H1 (cell line): ENCODE data around the gene SEMA3F. TPM values are rescaled to one million over a fixed set of nuclear protein-coding genes. Genes with fewer than 3 reads are reported as not detected.

Experiments used
- BACH1 ChIP-seq: IDR thresholded peaks from 2 replicates; pipeline ENCODE4 v1.6.1; 2012; ENCODE audit warnings: low read length, improper control_type of control experiment
- EGR1 ChIP-seq: IDR thresholded peaks from 2 replicates; pipeline ENCODE4 v1.6.1; 2011; ENCODE audit warnings: low read depth, low read length, borderline replicate concordance
- EP300 ChIP-seq, 2 experiments: IDR thresholded peaks; 1 replicate in 1 of 2; 2 replicates in 1 of 2; pipeline ENCODE4 v1.6.1; 2011 to 2012; ENCODE audit warnings: low read depth in 2 of 2, low read length in 2 of 2, mild to moderate bottlenecking in 2 of 2, borderline replicate concordance in 1 of 2, inconsistent platforms in 1 of 2, moderate library complexity in 1 of 2
- EZH2 ChIP-seq: fragments of 200-600 bp; sonication (generic); IDR thresholded peaks from 2 replicates; pipeline ENCODE4 v1.7.1; 2012; ENCODE audit warnings: low read depth, mild to moderate bottlenecking, moderate library complexity, low read length, inconsistent platforms; ENCODE audit not compliant: severe bottlenecking
- RBBP5 ChIP-seq: IDR thresholded peaks from 2 replicates; pipeline ENCODE4 v1.7.1; 2012; ENCODE audit warnings: low read depth, mild to moderate bottlenecking, inconsistent platforms, low read length, moderate library complexity, borderline replicate concordance
- RFX5 ChIP-seq: IDR thresholded peaks from 2 replicates; pipeline ENCODE4 v1.6.1; 2011; ENCODE audit warnings: low read depth, low read length, improper control_type of control experiment, borderline replicate concordance
- SAP30 ChIP-seq: fragments of 300-600 bp; sonication (generic); IDR thresholded peaks from 2 replicates; pipeline ENCODE4 v1.7.1; 2012; ENCODE audit warnings: low read length, moderate library complexity, mild to moderate bottlenecking, inconsistent platforms; ENCODE audit not compliant: insufficient read depth, insufficient replicate concordance
- SIRT6 ChIP-seq: IDR thresholded peaks from one replicate; pipeline ENCODE4 v1.7.1; 2012; ENCODE audit warnings: low read length, inconsistent platforms
- polyA plus RNA-seq, 7 experiments: library from polyadenylated mRNA; depleted of rRNA in 3 of 7; stranded (reverse) in 5 of 7; unstranded in 2 of 7; fragments of >200 nt in 5 of 7; fragments of 200-250 nt in 2 of 7; gene quantifications; 1 replicate in 5 of 7; 2 replicates in 1 of 7; 4 replicates in 1 of 7; pipeline versions ENCODE4 v1.2.1 to v1.2.3, GENCODE V29; 2011 to 2013; ENCODE audit warnings: missing spikeins in 2 of 7, mixed read lengths in 2 of 7
- total RNA-seq: library from RNA; stranded (reverse); fragmentation: NEBNext Ultra II Directional; extraction: Animal tissue kit (Norgen Biotek cat#: 25700); gene quantifications from 2 replicates; pipeline ENCODE4 v1.2.1, GENCODE V29; 2021
- TF ChIP-seq, protein P1 (sequence below): IDR thresholded peaks from 2 replicates; pipeline ENCODE4 v1.6.1; 2012; ENCODE audit warnings: low read length, inconsistent platforms
- TF ChIP-seq, protein P2 (sequence below): fragments of 300-600 bp; sonication (generic); IDR thresholded peaks from 2 replicates; pipeline ENCODE4 v1.7.1; 2012; ENCODE audit warnings: low read length, moderate library complexity, mild to moderate bottlenecking, inconsistent platforms; ENCODE audit not compliant: insufficient replicate concordance

SEMA3F gene
- total and polyA plus RNA-seq, 2 of the 8 experiments (the other 6 are each of a cell fraction or from before 2014, with no cell fraction given): 20.3 to 37.0 TPM

DNA sequence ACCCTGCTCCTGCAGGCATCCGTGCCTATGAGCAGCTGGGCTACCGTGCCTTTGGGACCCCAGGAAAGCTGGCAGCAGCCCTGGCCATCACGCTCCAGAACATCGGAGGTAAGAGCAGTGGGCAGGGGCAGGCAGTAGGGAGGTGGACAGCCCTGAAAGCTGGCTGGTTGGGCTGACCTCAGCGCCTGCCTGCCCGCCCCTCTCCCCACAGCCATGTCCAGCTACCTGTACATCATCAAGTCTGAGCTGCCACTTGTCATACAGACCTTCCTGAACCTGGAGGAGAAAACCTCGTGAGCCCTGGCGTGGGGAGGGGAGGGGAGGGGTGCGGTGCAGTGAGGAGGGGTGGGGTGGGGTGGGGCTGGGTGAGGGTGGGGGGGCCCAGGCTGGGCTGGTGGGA lies 60.4 kb downstream of the SEMA3F start (continued):
- no peak for TF ChIP-seq EP300 (IDR thresholded peaks at IDR 0.05; ENCODE audit: borderline replicate concordance in 1 of 2, low read depth in 2 of 2, low read length in 2 of 2)
- no peak for TF ChIP-seq RFX5
- no peak for TF ChIP-seq EGR1
- no peak for TF ChIP-seq BACH1
- no peak for TF ChIP-seq RBBP5
- TF ChIP-seq EZH2: no peak
- TF ChIP-seq, protein P1, sequence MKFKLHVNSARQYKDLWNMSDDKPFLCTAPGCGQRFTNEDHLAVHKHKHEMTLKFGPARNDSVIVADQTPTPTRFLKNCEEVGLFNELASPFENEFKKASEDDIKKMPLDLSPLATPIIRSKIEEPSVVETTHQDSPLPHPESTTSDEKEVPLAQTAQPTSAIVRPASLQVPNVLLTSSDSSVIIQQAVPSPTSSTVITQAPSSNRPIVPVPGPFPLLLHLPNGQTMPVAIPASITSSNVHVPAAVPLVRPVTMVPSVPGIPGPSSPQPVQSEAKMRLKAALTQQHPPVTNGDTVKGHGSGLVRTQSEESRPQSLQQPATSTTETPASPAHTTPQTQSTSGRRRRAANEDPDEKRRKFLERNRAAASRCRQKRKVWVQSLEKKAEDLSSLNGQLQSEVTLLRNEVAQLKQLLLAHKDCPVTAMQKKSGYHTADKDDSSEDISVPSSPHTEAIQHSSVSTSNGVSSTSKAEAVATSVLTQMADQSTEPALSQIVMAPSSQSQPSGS: no peak
- TF ChIP-seq SAP30: no peak
- TF ChIP-seq SIRT6: no peak
- TF ChIP-seq, protein P2, sequence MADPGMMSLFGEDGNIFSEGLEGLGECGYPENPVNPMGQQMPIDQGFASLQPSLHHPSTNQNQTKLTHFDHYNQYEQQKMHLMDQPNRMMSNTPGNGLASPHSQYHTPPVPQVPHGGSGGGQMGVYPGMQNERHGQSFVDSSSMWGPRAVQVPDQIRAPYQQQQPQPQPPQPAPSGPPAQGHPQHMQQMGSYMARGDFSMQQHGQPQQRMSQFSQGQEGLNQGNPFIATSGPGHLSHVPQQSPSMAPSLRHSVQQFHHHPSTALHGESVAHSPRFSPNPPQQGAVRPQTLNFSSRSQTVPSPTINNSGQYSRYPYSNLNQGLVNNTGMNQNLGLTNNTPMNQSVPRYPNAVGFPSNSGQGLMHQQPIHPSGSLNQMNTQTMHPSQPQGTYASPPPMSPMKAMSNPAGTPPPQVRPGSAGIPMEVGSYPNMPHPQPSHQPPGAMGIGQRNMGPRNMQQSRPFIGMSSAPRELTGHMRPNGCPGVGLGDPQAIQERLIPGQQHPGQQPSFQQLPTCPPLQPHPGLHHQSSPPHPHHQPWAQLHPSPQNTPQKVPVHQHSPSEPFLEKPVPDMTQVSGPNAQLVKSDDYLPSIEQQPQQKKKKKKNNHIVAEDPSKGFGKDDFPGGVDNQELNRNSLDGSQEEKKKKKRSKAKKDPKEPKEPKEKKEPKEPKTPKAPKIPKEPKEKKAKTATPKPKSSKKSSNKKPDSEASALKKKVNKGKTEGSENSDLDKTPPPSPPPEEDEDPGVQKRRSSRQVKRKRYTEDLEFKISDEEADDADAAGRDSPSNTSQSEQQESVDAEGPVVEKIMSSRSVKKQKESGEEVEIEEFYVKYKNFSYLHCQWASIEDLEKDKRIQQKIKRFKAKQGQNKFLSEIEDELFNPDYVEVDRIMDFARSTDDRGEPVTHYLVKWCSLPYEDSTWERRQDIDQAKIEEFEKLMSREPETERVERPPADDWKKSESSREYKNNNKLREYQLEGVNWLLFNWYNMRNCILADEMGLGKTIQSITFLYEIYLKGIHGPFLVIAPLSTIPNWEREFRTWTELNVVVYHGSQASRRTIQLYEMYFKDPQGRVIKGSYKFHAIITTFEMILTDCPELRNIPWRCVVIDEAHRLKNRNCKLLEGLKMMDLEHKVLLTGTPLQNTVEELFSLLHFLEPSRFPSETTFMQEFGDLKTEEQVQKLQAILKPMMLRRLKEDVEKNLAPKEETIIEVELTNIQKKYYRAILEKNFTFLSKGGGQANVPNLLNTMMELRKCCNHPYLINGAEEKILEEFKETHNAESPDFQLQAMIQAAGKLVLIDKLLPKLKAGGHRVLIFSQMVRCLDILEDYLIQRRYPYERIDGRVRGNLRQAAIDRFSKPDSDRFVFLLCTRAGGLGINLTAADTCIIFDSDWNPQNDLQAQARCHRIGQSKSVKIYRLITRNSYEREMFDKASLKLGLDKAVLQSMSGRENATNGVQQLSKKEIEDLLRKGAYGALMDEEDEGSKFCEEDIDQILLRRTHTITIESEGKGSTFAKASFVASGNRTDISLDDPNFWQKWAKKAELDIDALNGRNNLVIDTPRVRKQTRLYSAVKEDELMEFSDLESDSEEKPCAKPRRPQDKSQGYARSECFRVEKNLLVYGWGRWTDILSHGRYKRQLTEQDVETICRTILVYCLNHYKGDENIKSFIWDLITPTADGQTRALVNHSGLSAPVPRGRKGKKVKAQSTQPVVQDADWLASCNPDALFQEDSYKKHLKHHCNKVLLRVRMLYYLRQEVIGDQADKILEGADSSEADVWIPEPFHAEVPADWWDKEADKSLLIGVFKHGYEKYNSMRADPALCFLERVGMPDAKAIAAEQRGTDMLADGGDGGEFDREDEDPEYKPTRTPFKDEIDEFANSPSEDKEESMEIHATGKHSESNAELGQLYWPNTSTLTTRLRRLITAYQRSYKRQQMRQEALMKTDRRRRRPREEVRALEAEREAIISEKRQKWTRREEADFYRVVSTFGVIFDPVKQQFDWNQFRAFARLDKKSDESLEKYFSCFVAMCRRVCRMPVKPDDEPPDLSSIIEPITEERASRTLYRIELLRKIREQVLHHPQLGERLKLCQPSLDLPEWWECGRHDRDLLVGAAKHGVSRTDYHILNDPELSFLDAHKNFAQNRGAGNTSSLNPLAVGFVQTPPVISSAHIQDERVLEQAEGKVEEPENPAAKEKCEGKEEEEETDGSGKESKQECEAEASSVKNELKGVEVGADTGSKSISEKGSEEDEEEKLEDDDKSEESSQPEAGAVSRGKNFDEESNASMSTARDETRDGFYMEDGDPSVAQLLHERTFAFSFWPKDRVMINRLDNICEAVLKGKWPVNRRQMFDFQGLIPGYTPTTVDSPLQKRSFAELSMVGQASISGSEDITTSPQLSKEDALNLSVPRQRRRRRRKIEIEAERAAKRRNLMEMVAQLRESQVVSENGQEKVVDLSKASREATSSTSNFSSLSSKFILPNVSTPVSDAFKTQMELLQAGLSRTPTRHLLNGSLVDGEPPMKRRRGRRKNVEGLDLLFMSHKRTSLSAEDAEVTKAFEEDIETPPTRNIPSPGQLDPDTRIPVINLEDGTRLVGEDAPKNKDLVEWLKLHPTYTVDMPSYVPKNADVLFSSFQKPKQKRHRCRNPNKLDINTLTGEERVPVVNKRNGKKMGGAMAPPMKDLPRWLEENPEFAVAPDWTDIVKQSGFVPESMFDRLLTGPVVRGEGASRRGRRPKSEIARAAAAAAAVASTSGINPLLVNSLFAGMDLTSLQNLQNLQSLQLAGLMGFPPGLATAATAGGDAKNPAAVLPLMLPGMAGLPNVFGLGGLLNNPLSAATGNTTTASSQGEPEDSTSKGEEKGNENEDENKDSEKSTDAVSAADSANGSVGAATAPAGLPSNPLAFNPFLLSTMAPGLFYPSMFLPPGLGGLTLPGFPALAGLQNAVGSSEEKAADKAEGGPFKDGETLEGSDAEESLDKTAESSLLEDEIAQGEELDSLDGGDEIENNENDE: no peak
- TF ChIP-seq, all 59 proteins: peak for 0
